Measurements from ENCODE around the gene PPFIA1.
A peak's percentile ranks its signal among the peaks of the same experiment; 100 is the strongest.

PPFIA1 gene

GRCh38 chr11:70270877-70271648, 573 bp downstream of the PPFIA1 start:
- no peaks in the 10 kb centered on the region for H3K9me2 ChIP-seq (replicated peaks; ENCODE audit: insufficient read depth, low read length)
- H4K20me1 ChIP-seq (ENCODE audit: insufficient read depth, low read length) = no peaks in the 10 kb centered on the region
- peak overlapping the region; percentile 61; the same call in 1 of the 2 replicates for H2AFZ ChIP-seq (ENCODE audit: low read length)
- no peaks in the 10 kb centered on the region for H3K36me3 ChIP-seq (replicated peaks; ENCODE audit: insufficient read depth, low read length)
- TF ChIP-seq EZH2phosphoT487 (IDR thresholded peaks at IDR 0.05; ENCODE audit: low read length) (no peak), EZH2 (optimal IDR thresholded peaks at IDR 0.05; ENCODE audit: low read depth, low read length) (no peak), CTCF (IDR thresholded peaks at IDR 0.05; ENCODE audit: low read length) (no peak)
- H3K4me1 ChIP-seq (ENCODE audit: low read length) = peaks cover 10% of the 10 kb centered on the region
- H3K9ac ChIP-seq (ENCODE audit: low read length) = peak overlapping the region; percentile 57; the same call in 1 of the 2 replicates
- H3K27me3 ChIP-seq (replicated peaks; ENCODE audit: insufficient read depth, low read length) = peaks cover 21% of the 10 kb centered on the region
- peak; percentile 45 for DNase-seq
- H3K9me3 ChIP-seq (replicated peaks; ENCODE audit: insufficient read depth, low read length) = no peaks in the 10 kb centered on the region
- H3K27ac ChIP-seq (ENCODE audit: low read length) = no peak overlapping the region
- H3K4me2 ChIP-seq (ENCODE audit: low read depth, low read length) = peak overlapping the region; percentile 74
- H3K4me3 ChIP-seq (ENCODE audit: low read length) = peak overlapping the region; percentile 88
- peaks cover 5% of the 10 kb centered on the region; the same call in 1 of the 2 replicates for H3F3A ChIP-seq (ENCODE audit: insufficient read depth, low read length)
- peaks cover 47% of the 10 kb centered on the region for H3K79me2 ChIP-seq (ENCODE audit: low read length)

- H2AFZ ChIP-seq (ENCODE audit: low read length) = no peak overlapping the region
- H3K4me3 ChIP-seq (ENCODE audit: low read length) = peak overlapping the region; percentile 88
- H3K27ac ChIP-seq (ENCODE audit: low read length) = no peak overlapping the region
- H3K4me2 ChIP-seq (ENCODE audit: low read depth, low read length) = peak overlapping the region; percentile 74
- H3K9ac ChIP-seq (ENCODE audit: low read length) = peak overlapping the region; percentile 57; the same call in 1 of the 2 replicates
- H4K20me1 ChIP-seq (ENCODE audit: insufficient read depth, low read length) = no peaks in the 10 kb centered on the region
- peaks cover 5% of the 10 kb centered on the region; the same call in 1 of the 2 replicates for H3F3A ChIP-seq (ENCODE audit: insufficient read depth, low read length)
- H3K9me3 ChIP-seq (replicated peaks; ENCODE audit: insufficient read depth, low read length) = no peaks in the 10 kb centered on the region
- H3K4me1 ChIP-seq (ENCODE audit: low read length) = peaks cover 10% of the 10 kb centered on the region
- no peaks in the 10 kb centered on the region for H3K36me3 ChIP-seq (replicated peaks; ENCODE audit: insufficient read depth, low read length)
- TF ChIP-seq CTCF (IDR thresholded peaks at IDR 0.05; ENCODE audit: low read length) (no peak), EZH2 (optimal IDR thresholded peaks at IDR 0.05; ENCODE audit: low read depth, low read length) (no peak), EZH2phosphoT487 (IDR thresholded peaks at IDR 0.05; ENCODE audit: low read length) (no peak)
- peaks cover 52% of the 10 kb centered on the region for H3K79me2 ChIP-seq (ENCODE audit: low read length)
- no peaks in the 10 kb centered on the region for H3K9me2 ChIP-seq (replicated peaks; ENCODE audit: insufficient read depth, low read length)
- DNase-seq = no peak
- peaks cover 15% of the 10 kb centered on the region for H3K27me3 ChIP-seq (replicated peaks; ENCODE audit: insufficient read depth, low read length)
Measured at GRCh38 chr11:70271649-70271953, 1.1 kb downstream of the PPFIA1 start.

GRCh38 chr11:70272009-70272408, 1.5 kb downstream of the PPFIA1 start:
- no peak for DNase-seq
- TF ChIP-seq EZH2 (optimal IDR thresholded peaks at IDR 0.05; ENCODE audit: low read depth, low read length) (no peak), CTCF (IDR thresholded peaks at IDR 0.05; ENCODE audit: low read length) (no peak), EZH2phosphoT487 (IDR thresholded peaks at IDR 0.05; ENCODE audit: low read length) (no peak)
- Histone ChIP-seq H3K4me2 (ENCODE audit: low read depth, low read length) (peak overlapping the region; percentile 11; the same call in 1 of the 2 replicates), H3F3A (ENCODE audit: insufficient read depth, low read length) (peaks cover 5% of the 10 kb centered on the region; the same call in 1 of the 2 replicates), H3K4me1 (ENCODE audit: low read length) (peaks cover 10% of the 10 kb centered on the region), H3K27me3 (replicated peaks; ENCODE audit: insufficient read depth, low read length) (peaks cover 11% of the 10 kb centered on the region), H2AFZ (ENCODE audit: low read length) (no peak overlapping the region), H4K20me1 (ENCODE audit: insufficient read depth, low read length) (no peaks in the 10 kb centered on the region), H3K4me3 (ENCODE audit: low read length) (no peak overlapping the region), H3K9me2 (replicated peaks; ENCODE audit: insufficient read depth, low read length) (no peaks in the 10 kb centered on the region), H3K27ac (ENCODE audit: low read length) (no peak overlapping the region), H3K9ac (ENCODE audit: low read length) (no peak overlapping the region), H3K79me2 (ENCODE audit: low read length) (peaks cover 52% of the 10 kb centered on the region), H3K9me3 (replicated peaks; ENCODE audit: insufficient read depth, low read length) (no peaks in the 10 kb centered on the region), H3K36me3 (replicated peaks; ENCODE audit: insufficient read depth, low read length) (no peaks in the 10 kb centered on the region)

Measured in MM.1S (cell line).